SK-N-SH treated with all-trans-retinoic acid at 6 μM for 48 hours (cell line): ENCODE measurements around the gene CASZ1.

Source experiments
- ATAC-seq: fragments of 200-7000 bp; cut with Tn5 transposase; 3 replicates; pipeline ENCODE4 v1.9.1; 2020; ENCODE audit warnings: mild to moderate bottlenecking, moderate library complexity
- ARNTL ChIP-seq: fragments of 450-650 bp; formaldehyde crosslinking; IDR thresholded peaks from 2 replicates; pipeline ENCODE4 v1.5.0; 2020; ENCODE audit warnings: low read depth, mild to moderate bottlenecking, moderate library complexity, borderline replicate concordance
- BACH2 ChIP-seq: fragments of 250-450 bp; sonication (Bioruptor Pico); IDR thresholded peaks from 2 replicates; pipeline ENCODE4 v1.9.0; 2021; ENCODE audit warnings: mild to moderate bottlenecking, borderline replicate concordance
- ESRRG ChIP-seq: fragments of 250-450 bp; sonication (Bioruptor Pico); IDR thresholded peaks from 2 replicates; pipeline ENCODE4 v1.6.1; 2021; ENCODE audit warnings: mild to moderate bottlenecking
- GLIS3 ChIP-seq: fragments of 250-450 bp; sonication (Bioruptor Pico); IDR thresholded peaks from 2 replicates; pipeline ENCODE4 v1.5.0; 2020; ENCODE audit warnings: mild to moderate bottlenecking, moderate library complexity
- ISL1 ChIP-seq: fragments of 250-450 bp; sonication (Bioruptor Pico); IDR thresholded peaks from 2 replicates; pipeline ENCODE4 v2.1.2; 2022; ENCODE audit warnings: mild to moderate bottlenecking, moderate library complexity
- OSR1 ChIP-seq: fragments of 250-450 bp; sonication (Bioruptor Pico); IDR thresholded peaks from 2 replicates; pipeline ENCODE4 v1.8.0; 2022; ENCODE audit warnings: moderate library complexity, mild to moderate bottlenecking, inconsistent platforms
- PPARA ChIP-seq: fragments of 250-450 bp; sonication (Bioruptor Pico); IDR thresholded peaks from 2 replicates; pipeline ENCODE4 v1.5.0; 2020; ENCODE audit warnings: mild to moderate bottlenecking, borderline replicate concordance
- TOX ChIP-seq: fragments of 250-450 bp; sonication (Bioruptor Pico); IDR thresholded peaks from 2 replicates; pipeline ENCODE4 v1.8.0; 2021; ENCODE audit warnings: mild to moderate bottlenecking, moderate library complexity, borderline replicate concordance
- TSHZ2 ChIP-seq: fragments of 250-450 bp; sonication (Bioruptor Pico); IDR thresholded peaks from 2 replicates; pipeline ENCODE4 v1.5.0; 2020; ENCODE audit warnings: mild to moderate bottlenecking, moderate library complexity
- ZC3H10 ChIP-seq: fragments of 250-450 bp; sonication (Bioruptor Pico); IDR thresholded peaks from 2 replicates; pipeline ENCODE4 v1.5.1; 2021; ENCODE audit warnings: mild to moderate bottlenecking, moderate library complexity
- ZFP3 ChIP-seq: fragments of 250-450 bp; sonication (Bioruptor Pico); IDR thresholded peaks from 2 replicates; pipeline ENCODE4 v1.5.0; 2020; ENCODE audit warnings: mild to moderate bottlenecking, moderate library complexity
- ZFP30 ChIP-seq: fragments of 450-650 bp; formaldehyde crosslinking; IDR thresholded peaks from 2 replicates; pipeline ENCODE4 v1.5.0; 2022; ENCODE audit warnings: mild to moderate bottlenecking, moderate library complexity
- ZNF565 ChIP-seq: fragments of 450-650 bp; formaldehyde crosslinking; conservative IDR thresholded peaks from 2 replicates; pipeline ENCODE4 v1.5.0; 2020; ENCODE audit warnings: low read depth, mild to moderate bottlenecking, moderate library complexity
- ZNF70 ChIP-seq: fragments of 450-650 bp; formaldehyde crosslinking; IDR thresholded peaks from 2 replicates; pipeline ENCODE4 v1.5.0; 2020; ENCODE audit warnings: mild to moderate bottlenecking, moderate library complexity
- ZNF8 ChIP-seq: fragments of 450-650 bp; formaldehyde crosslinking; IDR thresholded peaks from 2 replicates; pipeline ENCODE4 v1.5.0; 2020; ENCODE audit warnings: mild to moderate bottlenecking, moderate library complexity
- TF ChIP-seq, protein P1 (sequence below): fragments of 250-450 bp; sonication (Bioruptor Pico); IDR thresholded peaks from 2 replicates; pipeline ENCODE4 v1.5.1; 2021; ENCODE audit warnings: mild to moderate bottlenecking, moderate library complexity
- TF ChIP-seq, protein P2 (sequence below): fragments of 250-450 bp; sonication (Bioruptor Pico); IDR thresholded peaks from 2 replicates; pipeline ENCODE4 v1.8.0; 2020; ENCODE audit warnings: mild to moderate bottlenecking, moderate library complexity, borderline replicate concordance
- TF ChIP-seq, protein P3 (sequence below): fragments of 250-450 bp; sonication (Bioruptor Pico); IDR thresholded peaks from 2 replicates; pipeline ENCODE4 v1.8.0; 2021; ENCODE audit warnings: low read depth, mild to moderate bottlenecking, moderate library complexity, borderline replicate concordance
- TF ChIP-seq, protein P4 (sequence below): fragments of 250-450 bp; sonication (Bioruptor Pico); IDR thresholded peaks from 2 replicates; pipeline ENCODE4 v1.5.1; 2020; ENCODE audit warnings: low read depth, mild to moderate bottlenecking, moderate library complexity

The CASZ1 gene

DNA sequence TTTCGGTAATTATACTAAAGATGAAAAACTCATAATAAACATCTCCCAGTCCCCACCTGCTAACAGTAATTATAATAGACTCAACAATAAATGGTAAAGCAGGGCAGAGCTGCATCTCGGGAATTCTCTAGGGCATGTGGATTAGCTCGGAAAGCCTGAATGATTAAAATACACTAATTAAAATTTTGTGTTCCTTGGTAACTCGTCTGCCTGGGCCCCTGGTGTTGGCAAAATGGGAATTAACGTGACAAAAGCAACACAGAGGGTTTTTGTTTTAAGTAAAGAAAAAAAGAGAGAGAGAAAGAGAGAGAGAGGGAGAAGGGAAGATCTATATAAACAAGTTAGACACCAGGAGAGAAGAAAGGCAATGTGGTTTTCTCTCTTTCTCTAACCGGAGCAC, 62.1 kb downstream of the CASZ1 start:
- TF ChIP-seq ZFP30 (CRISPR knock-in tag), result no peak
- TF ChIP-seq, protein P1, sequence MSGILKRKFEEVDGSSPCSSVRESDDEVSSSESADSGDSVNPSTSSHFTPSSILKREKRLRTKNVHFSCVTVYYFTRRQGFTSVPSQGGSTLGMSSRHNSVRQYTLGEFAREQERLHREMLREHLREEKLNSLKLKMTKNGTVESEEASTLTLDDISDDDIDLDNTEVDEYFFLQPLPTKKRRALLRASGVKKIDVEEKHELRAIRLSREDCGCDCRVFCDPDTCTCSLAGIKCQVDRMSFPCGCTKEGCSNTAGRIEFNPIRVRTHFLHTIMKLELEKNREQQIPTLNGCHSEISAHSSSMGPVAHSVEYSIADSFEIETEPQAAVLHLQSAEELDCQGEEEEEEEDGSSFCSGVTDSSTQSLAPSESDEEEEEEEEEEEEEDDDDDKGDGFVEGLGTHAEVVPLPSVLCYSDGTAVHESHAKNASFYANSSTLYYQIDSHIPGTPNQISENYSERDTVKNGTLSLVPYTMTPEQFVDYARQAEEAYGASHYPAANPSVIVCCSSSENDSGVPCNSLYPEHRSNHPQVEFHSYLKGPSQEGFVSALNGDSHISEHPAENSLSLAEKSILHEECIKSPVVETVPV (CRISPR knock-in tag), result no peak
- no peak for TF ChIP-seq ARNTL (CRISPR knock-in tag)
- no peak for TF ChIP-seq OSR1 (CRISPR knock-in tag)
- TF ChIP-seq ZFP3, result no peak
- ATAC-seq, result no peak

- TF ChIP-seq GLIS3 (CRISPR knock-in tag), result no peak
- no peak for TF ChIP-seq PPARA
- no peak for TF ChIP-seq TOX (CRISPR knock-in tag)
- TF ChIP-seq, protein P1 (CRISPR knock-in tag), result no peak
- TF ChIP-seq ZNF70 (CRISPR knock-in tag), result no peak
- TF ChIP-seq ARNTL (CRISPR knock-in tag), result no peak
- TF ChIP-seq BACH2 (CRISPR knock-in tag), result no peak
- TF ChIP-seq, protein P2, sequence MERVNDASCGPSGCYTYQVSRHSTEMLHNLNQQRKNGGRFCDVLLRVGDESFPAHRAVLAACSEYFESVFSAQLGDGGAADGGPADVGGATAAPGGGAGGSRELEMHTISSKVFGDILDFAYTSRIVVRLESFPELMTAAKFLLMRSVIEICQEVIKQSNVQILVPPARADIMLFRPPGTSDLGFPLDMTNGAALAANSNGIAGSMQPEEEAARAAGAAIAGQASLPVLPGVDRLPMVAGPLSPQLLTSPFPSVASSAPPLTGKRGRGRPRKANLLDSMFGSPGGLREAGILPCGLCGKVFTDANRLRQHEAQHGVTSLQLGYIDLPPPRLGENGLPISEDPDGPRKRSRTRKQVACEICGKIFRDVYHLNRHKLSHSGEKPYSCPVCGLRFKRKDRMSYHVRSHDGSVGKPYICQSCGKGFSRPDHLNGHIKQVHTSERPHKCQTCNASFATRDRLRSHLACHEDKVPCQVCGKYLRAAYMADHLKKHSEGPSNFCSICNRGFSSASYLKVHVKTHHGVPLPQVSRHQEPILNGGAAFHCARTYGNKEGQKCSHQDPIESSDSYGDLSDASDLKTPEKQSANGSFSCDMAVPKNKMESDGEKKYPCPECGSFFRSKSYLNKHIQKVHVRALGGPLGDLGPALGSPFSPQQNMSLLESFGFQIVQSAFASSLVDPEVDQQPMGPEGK, result no peak
- TF ChIP-seq ZFP30 (CRISPR knock-in tag), result no peak
- TF ChIP-seq, protein P3, sequence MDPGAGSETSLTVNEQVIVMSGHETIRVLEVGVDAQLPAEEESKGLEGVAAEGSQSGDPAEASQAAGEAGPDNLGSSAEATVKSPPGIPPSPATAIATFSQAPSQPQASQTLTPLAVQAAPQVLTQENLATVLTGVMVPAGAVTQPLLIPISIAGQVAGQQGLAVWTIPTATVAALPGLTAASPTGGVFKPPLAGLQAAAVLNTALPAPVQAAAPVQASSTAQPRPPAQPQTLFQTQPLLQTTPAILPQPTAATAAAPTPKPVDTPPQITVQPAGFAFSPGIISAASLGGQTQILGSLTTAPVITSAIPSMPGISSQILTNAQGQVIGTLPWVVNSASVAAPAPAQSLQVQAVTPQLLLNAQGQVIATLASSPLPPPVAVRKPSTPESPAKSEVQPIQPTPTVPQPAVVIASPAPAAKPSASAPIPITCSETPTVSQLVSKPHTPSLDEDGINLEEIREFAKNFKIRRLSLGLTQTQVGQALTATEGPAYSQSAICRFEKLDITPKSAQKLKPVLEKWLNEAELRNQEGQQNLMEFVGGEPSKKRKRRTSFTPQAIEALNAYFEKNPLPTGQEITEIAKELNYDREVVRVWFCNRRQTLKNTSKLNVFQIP, result no peak
- no peak for TF ChIP-seq OSR1 (CRISPR knock-in tag)
- TF ChIP-seq ZNF565 (CRISPR knock-in tag), result no peak
- no peak for ATAC-seq
Measured at GRCh38 chr1:10733474-10734366, 62.7 kb downstream of the CASZ1 start.

DNA sequence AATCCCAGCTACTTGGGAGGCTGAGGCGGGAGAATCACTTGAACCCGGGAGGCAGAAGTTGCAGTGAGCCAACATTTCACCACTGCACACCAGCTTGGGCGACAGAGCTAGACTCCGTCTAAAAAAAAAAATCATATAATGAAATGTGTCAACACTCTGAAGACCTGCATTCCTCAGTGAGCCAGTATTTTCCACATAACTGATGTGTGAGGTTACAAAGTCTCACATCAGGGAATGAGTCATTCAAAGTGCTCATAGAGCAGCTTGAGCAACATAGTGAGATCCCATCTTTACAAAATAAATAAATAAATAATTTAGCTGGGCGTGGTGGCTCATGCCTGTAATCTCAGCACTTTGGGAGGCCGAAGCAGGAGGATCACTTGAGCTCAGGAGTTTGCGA, 65.5 kb downstream of the CASZ1 start:
- peak; percentile 34; the same call in 2 of the 3 replicates for ATAC-seq
- TF ChIP-seq ISL1 (no peak), ZFP3 (no peak), ESRRG (CRISPR knock-in tag) (no peak), TSHZ2 (CRISPR knock-in tag) (no peak), ZC3H10 (no peak), ZFP30 (CRISPR knock-in tag) (no peak), ZNF8 (CRISPR knock-in tag) (no peak), PPARA (no peak)
- TF ChIP-seq, protein P1 (CRISPR knock-in tag), result no peak
- TF ChIP-seq, protein P4, sequence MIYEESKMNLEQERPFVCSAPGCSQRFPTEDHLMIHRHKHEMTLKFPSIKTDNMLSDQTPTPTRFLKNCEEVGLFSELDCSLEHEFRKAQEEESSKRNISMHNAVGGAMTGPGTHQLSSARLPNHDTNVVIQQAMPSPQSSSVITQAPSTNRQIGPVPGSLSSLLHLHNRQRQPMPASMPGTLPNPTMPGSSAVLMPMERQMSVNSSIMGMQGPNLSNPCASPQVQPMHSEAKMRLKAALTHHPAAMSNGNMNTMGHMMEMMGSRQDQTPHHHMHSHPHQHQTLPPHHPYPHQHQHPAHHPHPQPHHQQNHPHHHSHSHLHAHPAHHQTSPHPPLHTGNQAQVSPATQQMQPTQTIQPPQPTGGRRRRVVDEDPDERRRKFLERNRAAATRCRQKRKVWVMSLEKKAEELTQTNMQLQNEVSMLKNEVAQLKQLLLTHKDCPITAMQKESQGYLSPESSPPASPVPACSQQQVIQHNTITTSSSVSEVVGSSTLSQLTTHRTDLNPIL (CRISPR knock-in tag), result no peak
